Gastroesophageal sphincter (tissue), 3 donors: ENCODE data around the gene GRIK3.

Source experiments
- CTCF ChIP-seq, 4 experiments: fragments of 200-600 bp in 2 of 4; fragments of 450-650 bp in 2 of 4; sonication (generic) in 1 of 4; IDR thresholded peaks; one replicate each; pipeline ENCODE4 v1.5.1; 2017 to 2019; ENCODE audit warnings: antibody characterized with exemption in 4 of 4, mild to moderate bottlenecking in 2 of 4, moderate library complexity in 2 of 4
- POLR2A ChIP-seq, 2 donors: fragments of 450-650 bp; IDR thresholded peaks; one replicate each; pipeline ENCODE4 v1.6.1; 2017; ENCODE audit warnings: antibody characterized with exemption in 2 of 2, mild to moderate bottlenecking in 2 of 2, moderate library complexity in 1 of 2

DNA sequence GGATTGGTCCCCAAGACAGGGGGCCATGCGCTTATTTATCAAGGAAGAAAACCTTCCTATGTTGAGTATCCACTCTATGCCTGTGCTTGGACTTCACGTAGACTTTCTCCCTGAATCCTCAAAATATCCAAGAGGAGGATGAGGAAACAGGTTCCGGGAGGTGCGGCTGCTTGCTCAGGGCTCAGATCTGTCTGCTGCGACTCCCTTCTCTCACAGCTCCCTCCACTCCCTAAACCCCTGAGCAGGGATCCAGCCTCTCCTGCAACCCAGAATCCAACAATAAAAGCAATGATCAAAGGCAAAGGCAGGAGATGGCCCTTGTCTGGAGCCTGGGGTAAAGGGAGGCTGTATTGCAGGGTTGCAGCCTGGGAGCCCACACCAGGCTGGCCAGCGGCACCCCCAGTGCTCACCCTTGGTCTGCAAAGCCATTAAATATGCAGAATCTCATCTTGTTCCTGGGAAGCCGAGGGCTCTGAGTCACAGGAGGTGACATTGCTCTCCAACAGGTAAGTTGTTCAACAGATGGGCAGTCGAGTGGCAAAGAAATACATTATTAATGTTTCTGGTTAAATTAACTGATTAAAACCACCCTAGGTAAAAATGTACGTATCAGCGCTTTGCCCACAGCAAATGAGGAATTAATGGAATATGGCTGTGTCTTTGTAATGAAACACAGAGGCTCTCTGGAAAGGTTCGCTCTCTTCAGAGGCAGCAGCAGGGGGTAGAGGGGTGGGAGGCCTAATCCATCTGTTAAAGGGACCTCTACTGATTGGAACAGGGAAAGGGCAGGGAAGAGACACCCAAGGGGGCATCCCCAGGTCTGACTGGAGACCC is 111.5 kb downstream of the GRIK3 start:
- TF ChIP-seq POLR2A (IDR thresholded peaks at IDR 0.05), result no peak
- TF ChIP-seq CTCF (IDR thresholded peaks at IDR 0.05), result no peak
